Measurements from ENCODE around the gene CPHXL.

The CPHXL gene
- 0 reads per million in 2 donors for total RNA-seq

GRCh38 chr16:75726390-75726789 lies at the start of gene CPHXL:
CPHXL (minus strand) TSS chr16:75726490; CDS start chr16:75726442, 48 bp downstream.
- no peak for DNase-seq

- DNase-seq = no peak
Observed at GRCh38 chr16:75774197-75774596, 47.9 kb upstream of the CPHXL start.

- no peak for DNase-seq
Observed at GRCh38 chr16:75770051-75770450, 43.8 kb upstream of the CPHXL start.

GRCh38 chr16:75764154-75764768 lies 38.0 kb upstream of the CPHXL start:
- peak; percentile 30 for DNase-seq

GRCh38 chr16:75763204-75763603 lies 36.9 kb upstream of the CPHXL start:
- no peak for DNase-seq

GRCh38 chr16:75762746-75763145 lies 36.5 kb upstream of the CPHXL start:
- no peak for DNase-seq

- no peak for DNase-seq
Observed at GRCh38 chr16:75761108-75761507, 34.8 kb upstream of the CPHXL start.

- DNase-seq = no peak
Observed at GRCh38 chr16:75760018-75760519, 33.8 kb upstream of the CPHXL start.

- no peak for DNase-seq
Observed at GRCh38 chr16:75758215-75758614, 31.9 kb upstream of the CPHXL start.

- DNase-seq = no peak
Observed at GRCh38 chr16:75754141-75754540, 27.9 kb upstream of the CPHXL start.

- DNase-seq = no peak
Observed at GRCh38 chr16:75750528-75750927, 24.2 kb upstream of the CPHXL start.

- no peak for DNase-seq
Observed at GRCh38 chr16:75746359-75746758, 20.1 kb upstream of the CPHXL start.

- no peak for DNase-seq
Observed at GRCh38 chr16:75745823-75746222, 19.5 kb upstream of the CPHXL start.

GRCh38 chr16:75745242-75745641 lies 19.0 kb upstream of the CPHXL start:
- DNase-seq = no peak

- DNase-seq = no peak
Observed at GRCh38 chr16:75742424-75743047, 16.2 kb upstream of the CPHXL start.

GRCh38 chr16:75733305-75734211 lies 7.3 kb upstream of the CPHXL start:
- DNase-seq = no peak

- DNase-seq = no peak
Observed at GRCh38 chr16:75732871-75733270, 6.6 kb upstream of the CPHXL start.

- no peak for DNase-seq
Observed at GRCh38 chr16:75727221-75727620, 931 bp upstream of the CPHXL start.

- DNase-seq = no peak
Observed at GRCh38 chr16:75718452-75718851, 7.8 kb downstream of the CPHXL start.

GRCh38 chr16:75714661-75715060 lies 11.6 kb downstream of the CPHXL start:
- no peak for DNase-seq

GRCh38 chr16:75710344-75710743 lies 15.9 kb downstream of the CPHXL start:
- DNase-seq = no peak

GRCh38 chr16:75703306-75703705 lies 23.0 kb downstream of the CPHXL start:
- no peak for DNase-seq

- DNase-seq = no peak
Observed at GRCh38 chr16:75702242-75702641, 24.0 kb downstream of the CPHXL start.

GRCh38 chr16:75701361-75701760 lies 24.9 kb downstream of the CPHXL start, which contains the start of gene DUXB:
DUXB (minus strand) TSS chr16:75701461; CDS start chr16:75701418, 43 bp downstream.
- no peak for DNase-seq
